GM23338 (cell line): ENCODE results near the gene SEC24C. TPM values are rescaled to one million over a fixed set of nuclear protein-coding genes. Genes with fewer than 3 reads are reported as not detected.

Experiments used
- ATAC-seq: fragments of 200-7000 bp; cut with Tn5 transposase; 3 replicates; pipeline ENCODE4 v1.9.1; 2020
- DNase-seq: peaks from one replicate; pipeline ENCODE4 v3.0.0-alpha.2; 2015; ENCODE audit warnings: low spot score
- H2AFZ ChIP-seq: fragments of 200-600 bp; sonication (generic); 2 replicates; pipeline ENCODE4 v1.8.0; 2016; ENCODE audit warnings: antibody characterized with exemption, mild to moderate bottlenecking, moderate library complexity
- H3F3A ChIP-seq: fragments of 200-600 bp; sonication (generic); replicated peaks from 2 replicates; pipeline ENCODE4 v1.8.0; 2017; ENCODE audit warnings: antibody characterized with exemption, mixed run types, low read depth
- H3K27ac ChIP-seq: fragments of 200-600 bp; sonication (generic); 2 replicates; pipeline ENCODE4 v1.6.1; 2016; ENCODE audit warnings: low read depth
- H3K27me3 ChIP-seq: fragments of 200-600 bp; sonication (generic); 2 replicates; pipeline ENCODE4 v1.8.0; 2016; ENCODE audit warnings: mild to moderate bottlenecking, mixed run types, moderate library complexity; ENCODE audit not compliant: insufficient read depth
- H3K36me3 ChIP-seq: fragments of 200-600 bp; sonication (generic); 2 replicates; pipeline ENCODE4 v1.8.0; 2016; ENCODE audit warnings: mild to moderate bottlenecking; ENCODE audit not compliant: insufficient read depth
- H3K4me1 ChIP-seq: fragments of 200-600 bp; sonication (generic); 2 replicates; pipeline ENCODE4 v1.8.0; 2016; ENCODE audit warnings: mild to moderate bottlenecking, moderate library complexity; ENCODE audit not compliant: insufficient read depth
- H3K4me2 ChIP-seq: fragments of 200-600 bp; sonication (generic); 2 replicates; pipeline ENCODE4 v1.7.1; 2017; ENCODE audit warnings: mixed run types
- H3K4me3 ChIP-seq: fragments of 200-600 bp; sonication (generic); 2 replicates; pipeline ENCODE4 v1.6.1; 2016; ENCODE audit warnings: mixed run types
- H3K79me2 ChIP-seq: fragments of 200-600 bp; sonication (generic); replicated peaks from 2 replicates; pipeline ENCODE4 v1.8.0; 2017; ENCODE audit warnings: mild to moderate bottlenecking; ENCODE audit not compliant: insufficient read depth
- H3K9me2 ChIP-seq: fragments of 200-600 bp; sonication (generic); 2 replicates; pipeline ENCODE4 v1.8.0; 2017; ENCODE audit not compliant: insufficient read depth
- H4K20me1 ChIP-seq: fragments of 200-600 bp; sonication (generic); replicated peaks from 2 replicates; pipeline ENCODE4 v1.8.0; 2017; ENCODE audit warnings: mild to moderate bottlenecking; ENCODE audit not compliant: insufficient read depth
- H3K27ac Mint-ChIP-seq: 2 replicates; pipeline ENCODE4 v1.8.0; 2020; ENCODE audit warnings: inconsistent platforms, mild to moderate bottlenecking, moderate library complexity, mixed read lengths
- H3K27me3 Mint-ChIP-seq: 3 replicates; pipeline ENCODE4 v1.8.0; 2022; ENCODE audit warnings: low read depth, mild to moderate bottlenecking, moderate library complexity, mixed read lengths, inconsistent platforms; ENCODE audit not compliant: insufficient read depth, poor library complexity
- H3K36me3 Mint-ChIP-seq: 3 replicates; pipeline ENCODE4 v1.8.0; 2021; ENCODE audit warnings: low read depth, mild to moderate bottlenecking, inconsistent platforms, moderate library complexity, mixed read lengths
- H3K4me1 Mint-ChIP-seq: 3 replicates; pipeline ENCODE4 v1.8.0; 2020; ENCODE audit warnings: mild to moderate bottlenecking, inconsistent platforms, mixed read lengths
- H3K4me3 Mint-ChIP-seq: 3 replicates; pipeline ENCODE4 v1.8.0; 2021; ENCODE audit warnings: moderate library complexity, mild to moderate bottlenecking, inconsistent platforms, mixed read lengths
- H3K9me3 Mint-ChIP-seq: 3 replicates; pipeline ENCODE4 v1.8.0; 2020; ENCODE audit warnings: moderate library complexity, mild to moderate bottlenecking, inconsistent platforms, mixed read lengths
- EZH2phosphoT487 ChIP-seq: fragments of 200-600 bp; sonication (generic); IDR thresholded peaks from one replicate; pipeline ENCODE4 v1.8.1; 2018; ENCODE audit warnings: antibody characterized with exemption; ENCODE audit not compliant: unreplicated experiment
- JUNB ChIP-seq: IDR thresholded peaks from one replicate; pipeline ENCODE4 v1.6.1; 2016; ENCODE audit warnings: antibody characterized with exemption; ENCODE audit not compliant: unreplicated experiment
- POLR2AphosphoS5 ChIP-seq: IDR thresholded peaks from 2 replicates; pipeline ENCODE4 v1.6.1; 2016; ENCODE audit warnings: antibody characterized with exemption, low read depth
- STAT1 ChIP-seq: IDR thresholded peaks from one replicate; pipeline ENCODE4 v1.6.1; 2016; ENCODE audit warnings: antibody characterized with exemption; ENCODE audit not compliant: unreplicated experiment
- ZNF114 ChIP-seq: fragments of 250-450 bp; sonication (Bioruptor Pico); IDR thresholded peaks from 2 replicates; pipeline ENCODE4 v1.5.0; 2020; ENCODE audit warnings: mild to moderate bottlenecking, moderate library complexity
- ZNF331 ChIP-seq: fragments of 250-450 bp; sonication (Bioruptor Pico); IDR thresholded peaks from 2 replicates; pipeline ENCODE4 v1.5.0; 2020; ENCODE audit warnings: low read depth, mild to moderate bottlenecking, moderate library complexity
- ZNF462 ChIP-seq: fragments of 250-450 bp; sonication (Bioruptor Pico); IDR thresholded peaks from 2 replicates; pipeline ENCODE4 v1.5.0; 2020; ENCODE audit warnings: mild to moderate bottlenecking, moderate library complexity
- polyA plus RNA-seq: library from polyadenylated mRNA; unstranded; fragments of >200 nt; fragmentation: Nextera tagmentation; extraction: Ambion mirVana; gene quantifications from 2 replicates; pipeline ENCODE4 v1.2.1, GENCODE V29; 2016
- total RNA-seq: library from RNA; depleted of rRNA; stranded (reverse); fragments of >200 nt; shearing (Covaris generic); gene quantifications from 2 replicates; pipeline ENCODE4 v1.2.3, GENCODE V29; 2014

SEC24C gene
- total and polyA plus RNA-seq, 2 experiments from 2014 or later, result 16.9 to 64.2 TPM

GRCh38 chr10:73789659-73790055, 45.5 kb downstream of the SEC24C start (continued):
- TF ChIP-seq ZNF462 (CRISPR knock-in tag), result no peak

- peaks cover 19% of the 10 kb centered on the region for H3K27me3 Mint-ChIP-seq
- no peak overlapping the region for H3K27ac Mint-ChIP-seq
- Histone ChIP-seq H4K20me1 (peaks cover 19% of the 10 kb centered on the region), H3K79me2 (peaks cover 16% of the 10 kb centered on the region; the same call in 1 of the 2 replicates), H3K27me3 (no peaks in the 10 kb centered on the region), H3K36me3 (no peaks in the 10 kb centered on the region; the same call in 1 of the 2 replicates), H2AFZ (no peak overlapping the region), H3K4me1 (peaks cover 6% of the 10 kb centered on the region; the same call in 1 of the 2 replicates), H3K4me2 (no peak overlapping the region), H3K9me2 (no peaks in the 10 kb centered on the region), H3K4me3 (no peak overlapping the region), H3F3A (0 out of 2 replicates have a peak, but pooled peaks cover 6% of the 10 kb centered on the region), H3K27ac (no peak overlapping the region)
- DNase-seq, result no peak
- H3K9me3 Mint-ChIP-seq, result no peaks in the 10 kb centered on the region
- H3K4me1 Mint-ChIP-seq, result peaks cover 9% of the 10 kb centered on the region
- no peak for ATAC-seq
- no peak overlapping the region for H3K4me3 Mint-ChIP-seq
- H3K36me3 Mint-ChIP-seq, result peaks cover 42% of the 10 kb centered on the region
- TF ChIP-seq STAT1 (no peak), EZH2phosphoT487 (no peak), ZNF114 (CRISPR knock-in tag) (no peak), POLR2AphosphoS5 (no peak), ZNF462 (CRISPR knock-in tag) (no peak), ZNF331 (no peak), JUNB (no peak)
Observed at GRCh38 chr10:73790886-73791625, 46.9 kb downstream of the SEC24C start.
